Neural progenitor cell (in vitro differentiated cells): ENCODE measurements around the gene CXCR5. TPM values are rescaled to one million over a fixed set of nuclear protein-coding genes. Genes with fewer than 3 reads are reported as not detected.

ENCODE experiments used
- DNase-seq: peaks from one replicate; pipeline ENCODE4 v3.0.0-alpha.2; 2016; ENCODE audit warnings: low spot score
- H2AFZ ChIP-seq: fragments of 200-600 bp; sonication (generic); replicated peaks from 2 replicates; pipeline ENCODE4 v1.6.1; 2016; ENCODE audit warnings: antibody characterized with exemption
- H3F3A ChIP-seq: fragments of 200-600 bp; sonication (generic); 2 replicates; pipeline ENCODE4 v1.6.1; 2016; ENCODE audit warnings: antibody characterized with exemption, low read depth
- H3K27ac ChIP-seq: fragments of 200-600 bp; sonication (generic); 2 replicates; pipeline ENCODE4 v1.5.1; 2016; ENCODE audit warnings: mild to moderate bottlenecking
- H3K27me3 ChIP-seq: fragments of 200-600 bp; sonication (generic); 2 replicates; pipeline ENCODE4 v1.6.1; 2016; ENCODE audit warnings: mild to moderate bottlenecking, moderate library complexity
- H3K36me3 ChIP-seq: fragments of 200-600 bp; sonication (generic); 2 replicates; pipeline ENCODE4 v1.5.1; 2016
- H3K4me1 ChIP-seq: fragments of 200-600 bp; sonication (generic); 2 replicates; pipeline ENCODE4 v1.6.1; 2016; ENCODE audit warnings: mixed run types
- H3K4me2 ChIP-seq: fragments of 200-600 bp; sonication (generic); 2 replicates; pipeline ENCODE4 v1.6.1; 2016
- H3K4me3 ChIP-seq: fragments of 200-600 bp; sonication (generic); 2 replicates; pipeline ENCODE4 v1.5.1; 2016
- H3K79me2 ChIP-seq: fragments of 200-600 bp; sonication (generic); 2 replicates; pipeline ENCODE4 v1.6.1; 2016; ENCODE audit warnings: low read depth
- H3K9ac ChIP-seq: fragments of 200-600 bp; sonication (generic); 2 replicates; pipeline ENCODE4 v1.6.1; 2016
- H3K9me3 ChIP-seq: fragments of 200-600 bp; sonication (generic); 2 replicates; pipeline ENCODE4 v1.5.1; 2016; ENCODE audit warnings: low read depth
- H4K20me1 ChIP-seq: fragments of 200-600 bp; sonication (generic); 2 replicates; pipeline ENCODE4 v1.6.1; 2016; ENCODE audit warnings: low read depth
- H3K27ac Mint-ChIP-seq: 3 replicates; pipeline ENCODE4 v1.8.0; 2021; ENCODE audit warnings: mixed read lengths
- H3K27me3 Mint-ChIP-seq: 2 replicates; pipeline ENCODE4 v1.8.0; 2022; ENCODE audit warnings: low read depth, mild to moderate bottlenecking, inconsistent platforms, moderate library complexity, mixed read lengths; ENCODE audit not compliant: insufficient read depth
- H3K36me3 Mint-ChIP-seq: 3 replicates; pipeline ENCODE4 v1.8.0; 2021; ENCODE audit warnings: mixed read lengths
- H3K4me1 Mint-ChIP-seq: 3 replicates; pipeline ENCODE4 v1.8.0; 2021; ENCODE audit warnings: mixed read lengths
- H3K4me3 Mint-ChIP-seq: 3 replicates; pipeline ENCODE4 v1.8.0; 2021; ENCODE audit warnings: mild to moderate bottlenecking, moderate library complexity, mixed read lengths
- H3K9me3 Mint-ChIP-seq: 3 replicates; pipeline ENCODE4 v1.8.0; 2020; ENCODE audit warnings: mixed read lengths
- CTCF ChIP-seq: fragments of 200-600 bp; sonication (generic); IDR thresholded peaks from 2 replicates; pipeline ENCODE4 v1.5.1; 2017; ENCODE audit warnings: antibody characterized with exemption, mild to moderate bottlenecking
- EZH2 ChIP-seq: fragments of 200-600 bp; sonication (generic); IDR thresholded peaks from 2 replicates; pipeline ENCODE4 v1.6.1; 2017; ENCODE audit warnings: antibody characterized with exemption, mild to moderate bottlenecking, moderate library complexity
- EZH2phosphoT487 ChIP-seq: fragments of 200-600 bp; sonication (generic); IDR thresholded peaks from 2 replicates; pipeline ENCODE4 v1.6.1; 2017; ENCODE audit warnings: antibody characterized with exemption
- total RNA-seq: library from RNA; depleted of rRNA; stranded (reverse); fragments of >200 nt; gene quantifications from 2 replicates; pipeline ENCODE4 v1.2.3, GENCODE V29; 2015; ENCODE audit warnings: low replicate concordance

The CXCR5 gene
- total RNA-seq, 1 donor from 2014 or later, result not detected

DNA sequence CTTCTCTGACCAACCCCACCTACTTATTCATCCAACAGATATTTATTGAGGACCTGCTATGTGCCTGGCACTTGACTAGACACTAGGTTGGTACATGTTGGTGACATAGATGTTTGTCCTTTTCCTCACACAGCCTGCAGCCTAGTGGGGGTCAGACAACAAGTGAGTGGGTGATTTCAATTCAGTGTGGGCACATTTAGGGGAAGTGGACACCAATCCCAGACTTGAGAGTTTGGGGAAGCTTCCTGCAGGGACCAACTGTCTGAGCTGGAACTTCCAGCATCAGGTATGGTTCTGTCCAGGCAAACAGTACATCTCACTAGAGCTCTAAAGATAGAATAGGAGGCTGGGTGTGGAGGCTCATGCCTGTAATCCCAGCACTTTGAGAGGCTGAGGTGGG lies 47.9 kb downstream of the CXCR5 start:
- Mint-ChIP-seq H3K4me3 (peak overlapping the region; percentile 97), H3K9me3 (no peaks in the 10 kb centered on the region)
- no peak for TF ChIP-seq EZH2phosphoT487
- TF ChIP-seq EZH2, result no peak
- no peak for TF ChIP-seq CTCF

GRCh38 chr11:118933486-118933885 lies 49.8 kb downstream of the CXCR5 start:
- H3K27me3 ChIP-seq, result peaks cover 9% of the 10 kb centered on the region
- no peak overlapping the region for H2AFZ ChIP-seq
- no peaks in the 10 kb centered on the region for H3K36me3 Mint-ChIP-seq
- no peak for DNase-seq
- H3K9me3 ChIP-seq, result no peaks in the 10 kb centered on the region
- peaks cover 9% of the 10 kb centered on the region for H3K27me3 Mint-ChIP-seq
- no peaks in the 10 kb centered on the region for H3K79me2 ChIP-seq
- H3K27ac ChIP-seq, result no peak overlapping the region
- H3K4me3 Mint-ChIP-seq, result no peak overlapping the region
- no peak overlapping the region for H3K27ac Mint-ChIP-seq
- TF ChIP-seq EZH2, result no peak
- no peaks in the 10 kb centered on the region for H3K9me3 Mint-ChIP-seq
- H3K4me1 Mint-ChIP-seq, result peaks cover 13% of the 10 kb centered on the region
- peaks cover 7% of the 10 kb centered on the region for H4K20me1 ChIP-seq
- H3F3A ChIP-seq, result peaks cover 15% of the 10 kb centered on the region
- H3K9ac ChIP-seq, result no peak overlapping the region
- H3K36me3 ChIP-seq, result no peaks in the 10 kb centered on the region
- no peak overlapping the region for H3K4me3 ChIP-seq
- H3K4me1 ChIP-seq, result peaks cover 7% of the 10 kb centered on the region
- H3K4me2 ChIP-seq, result no peak overlapping the region

More for the DNA sequence above, 47.9 kb downstream of the CXCR5 start:
- Histone ChIP-seq H3K36me3 (no peaks in the 10 kb centered on the region), H2AFZ (no peak overlapping the region), H3K4me3 (no peak overlapping the region), H3K9ac (no peak overlapping the region), H3K9me3 (no peaks in the 10 kb centered on the region), H3K27ac (no peak overlapping the region), H3K4me1 (peaks cover 12% of the 10 kb centered on the region), H3K27me3 (peaks cover 9% of the 10 kb centered on the region), H4K20me1 (peaks cover 7% of the 10 kb centered on the region), H3F3A (peaks cover 27% of the 10 kb centered on the region), H3K79me2 (no peaks in the 10 kb centered on the region), H3K4me2 (no peak overlapping the region)
- H3K27ac Mint-ChIP-seq, result no peak overlapping the region
- no peaks in the 10 kb centered on the region for H3K36me3 Mint-ChIP-seq
- DNase-seq, result no peak
- peaks cover 16% of the 10 kb centered on the region for H3K27me3 Mint-ChIP-seq
- peaks cover 28% of the 10 kb centered on the region for H3K4me1 Mint-ChIP-seq

GRCh38 chr11:118935376-118935775 lies 51.7 kb downstream of the CXCR5 start:
- Histone ChIP-seq H4K20me1 (peaks cover 7% of the 10 kb centered on the region), H3K79me2 (no peaks in the 10 kb centered on the region), H3K27ac (no peak overlapping the region), H3K4me3 (no peak overlapping the region), H3K4me1 (peaks cover 20% of the 10 kb centered on the region), H2AFZ (no peak overlapping the region), H3K36me3 (no peaks in the 10 kb centered on the region), H3K9ac (no peak overlapping the region), H3K4me2 (no peak overlapping the region), H3K9me3 (no peaks in the 10 kb centered on the region), H3K27me3 (peaks cover 9% of the 10 kb centered on the region), H3F3A (no peaks in the 10 kb centered on the region)
- no peaks in the 10 kb centered on the region for H3K36me3 Mint-ChIP-seq
- H3K27ac Mint-ChIP-seq, result no peak overlapping the region
- no peak for DNase-seq
- TF ChIP-seq EZH2 (no peak), EZH2phosphoT487 (no peak), CTCF (no peak)
- peaks cover 30% of the 10 kb centered on the region for H3K4me1 Mint-ChIP-seq
- peaks cover 9% of the 10 kb centered on the region for H3K27me3 Mint-ChIP-seq
- no peak overlapping the region for H3K4me3 Mint-ChIP-seq
- no peaks in the 10 kb centered on the region for H3K9me3 Mint-ChIP-seq

DNA sequence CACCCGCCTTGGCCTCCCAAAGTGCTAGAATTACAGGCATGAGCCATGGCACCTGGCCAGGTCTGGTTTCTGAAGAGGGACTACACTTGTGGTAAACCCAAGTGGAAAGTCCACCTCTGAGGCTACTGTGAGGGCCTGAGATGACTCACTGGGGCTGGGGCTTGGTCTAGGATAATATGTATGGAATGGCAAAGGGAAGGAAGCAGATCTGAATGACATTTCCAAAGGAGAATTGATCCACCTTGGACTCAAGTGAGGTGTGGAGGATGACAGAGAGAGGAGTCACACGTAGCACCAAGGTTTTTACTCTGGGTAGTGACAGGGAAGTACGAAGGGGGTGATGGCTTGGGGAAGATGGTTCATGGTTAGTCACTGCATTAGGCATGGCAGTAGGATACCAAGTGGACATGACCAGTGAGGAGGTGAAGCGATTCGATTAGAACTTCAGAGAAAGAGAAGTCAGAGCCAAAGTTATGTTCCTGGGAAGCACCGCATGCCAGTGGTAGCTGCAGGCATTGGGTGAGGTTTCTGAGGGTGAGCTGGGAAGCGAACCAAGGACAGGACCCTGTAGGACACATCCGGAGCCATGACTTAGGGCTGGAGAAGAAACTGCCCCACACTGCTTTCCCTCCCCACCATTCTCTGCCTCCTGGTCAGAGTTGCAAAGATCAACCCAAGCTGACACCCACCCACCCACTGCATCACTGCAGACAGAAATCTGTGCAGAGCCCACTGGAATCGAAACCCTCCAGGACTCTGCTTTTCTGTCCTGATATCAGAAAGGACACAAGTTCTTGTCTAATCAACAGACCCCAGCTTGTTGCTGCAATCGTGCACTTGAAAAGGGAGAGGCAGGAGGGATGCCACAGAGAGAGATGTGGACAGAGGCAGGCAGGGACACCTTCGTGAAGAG lies 55.1 kb downstream of the CXCR5 start:
- Histone ChIP-seq H3K9me3 (no peaks in the 10 kb centered on the region), H3K4me2 (no peak overlapping the region), H3K4me1 (peaks cover 20% of the 10 kb centered on the region), H4K20me1 (no peaks in the 10 kb centered on the region), H3K36me3 (no peaks in the 10 kb centered on the region), H3K27ac (no peak overlapping the region), H3K79me2 (no peaks in the 10 kb centered on the region), H3K4me3 (no peak overlapping the region), H3F3A (no peaks in the 10 kb centered on the region), H2AFZ (peak overlapping the region; percentile 3), H3K9ac (no peak overlapping the region), H3K27me3 (no peaks in the 10 kb centered on the region)
- DNase-seq, result no peak
- H3K4me1 Mint-ChIP-seq, result peaks cover 36% of the 10 kb centered on the region
- H3K4me3 Mint-ChIP-seq, result peak overlapping the region; percentile 5
- peak overlapping the region; percentile 52 for H3K27ac Mint-ChIP-seq
- TF ChIP-seq CTCF (no peak), EZH2 (no peak), EZH2phosphoT487 (no peak)
- no peaks in the 10 kb centered on the region for H3K9me3 Mint-ChIP-seq
- H3K27me3 Mint-ChIP-seq, result peaks cover 7% of the 10 kb centered on the region
- H3K36me3 Mint-ChIP-seq, result no peaks in the 10 kb centered on the region
